HG03196 (cell line): ENCODE results near the gene HSDL2.
"Not testable (repeated sequence)": the region's sequence is repeated elsewhere in the genome, so short reads cannot be mapped to it uniquely, and the experiment has no call there.

Source experiments
- ATAC-seq: cut with Tn5 transposase; IDR thresholded peaks from one replicate; pipeline ENCODE4 v1.9.1; 2021; ENCODE audit not compliant: unreplicated experiment

The HSDL2 gene

GRCh38 chr9:112393146-112393545 lies 13.2 kb downstream of the HSDL2 start:
- not testable (repeated sequence) for ATAC-seq

GRCh38 chr9:112396416-112396815 lies 16.5 kb downstream of the HSDL2 start:
- no peak for ATAC-seq

- ATAC-seq: no peak
These were observed 17.0 kb downstream of the HSDL2 start for GRCh38 chr9:112396872-112397271.

- ATAC-seq: no peak
These were observed 21.4 kb downstream of the HSDL2 start for GRCh38 chr9:112401175-112401815.

- no peak for ATAC-seq
These were observed 23.8 kb downstream of the HSDL2 start for GRCh38 chr9:112403614-112404201.

GRCh38 chr9:112404508-112404932 lies 24.6 kb downstream of the HSDL2 start:
- ATAC-seq: no peak

GRCh38 chr9:112408275-112408674 lies 28.4 kb downstream of the HSDL2 start:
- ATAC-seq: no peak

GRCh38 chr9:112408819-112409218 lies 28.9 kb downstream of the HSDL2 start:
- no peak for ATAC-seq

GRCh38 chr9:112409758-112410157 lies 29.9 kb downstream of the HSDL2 start:
- ATAC-seq: no peak

GRCh38 chr9:112411626-112412027 lies 31.7 kb downstream of the HSDL2 start:
- no peak for ATAC-seq

GRCh38 chr9:112413728-112414127 lies 33.8 kb downstream of the HSDL2 start:
- not testable (repeated sequence) for ATAC-seq

- ATAC-seq: no peak
These were observed 40.3 kb downstream of the HSDL2 start for GRCh38 chr9:112420208-112420607.

- ATAC-seq: no peak
These were observed 41.9 kb downstream of the HSDL2 start for GRCh38 chr9:112421771-112422222.

GRCh38 chr9:112422417-112423148 lies 42.7 kb downstream of the HSDL2 start:
- ATAC-seq: no peak

- no peak for ATAC-seq
These were observed 50.2 kb downstream of the HSDL2 start for GRCh38 chr9:112430006-112430522.

- no peak for ATAC-seq
These were observed 53.8 kb downstream of the HSDL2 start for GRCh38 chr9:112433499-112434392.

GRCh38 chr9:112434487-112434886 lies 54.6 kb downstream of the HSDL2 start:
- no peak for ATAC-seq

- ATAC-seq: no peak
These were observed 57.5 kb downstream of the HSDL2 start for GRCh38 chr9:112437406-112437805.

GRCh38 chr9:112439171-112439570 lies 59.3 kb downstream of the HSDL2 start:
- no peak for ATAC-seq

GRCh38 chr9:112439825-112440224 lies 59.9 kb downstream of the HSDL2 start:
- ATAC-seq: no peak

- no peak for ATAC-seq
These were observed 63.3 kb downstream of the HSDL2 start for GRCh38 chr9:112443200-112443599.
